ENCODE results near the gene ENO1.

ENO1 gene

DNA sequence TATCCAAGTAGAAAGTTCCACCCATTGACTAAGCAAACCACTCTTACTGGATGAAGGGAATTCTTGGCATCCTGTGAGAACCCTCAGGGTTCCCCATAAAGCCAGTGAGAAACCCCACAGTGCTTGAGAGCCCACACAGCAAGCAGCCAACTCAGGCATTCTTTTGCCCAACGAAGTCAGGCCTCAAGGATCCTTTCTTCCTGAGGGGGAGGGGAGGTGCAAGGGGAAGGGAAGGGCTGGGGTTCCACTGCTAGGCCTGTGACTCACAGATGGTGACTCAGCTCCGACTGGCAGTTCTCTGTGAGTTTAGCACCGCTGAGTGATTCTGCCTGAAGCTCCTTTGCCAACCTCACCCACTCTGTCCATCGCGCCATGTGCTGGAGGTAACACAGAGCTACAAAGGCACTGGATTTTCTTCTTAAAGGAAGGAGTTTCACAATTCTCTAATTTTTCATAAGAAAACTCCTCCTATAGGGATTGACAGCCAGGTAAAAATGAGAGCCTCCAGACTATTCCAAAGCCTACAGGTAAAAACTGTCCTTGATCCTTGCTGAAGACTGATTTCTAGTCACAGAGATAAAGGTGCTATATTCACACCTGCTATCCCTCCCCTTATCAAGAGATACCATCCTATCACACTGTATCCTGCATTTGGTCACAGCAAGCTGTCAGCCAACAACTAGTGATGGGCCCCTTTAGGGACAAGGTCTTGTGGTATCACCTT, 4.8 kb downstream of the ENO1 start:
- TF ChIP-seq, protein P1, sequence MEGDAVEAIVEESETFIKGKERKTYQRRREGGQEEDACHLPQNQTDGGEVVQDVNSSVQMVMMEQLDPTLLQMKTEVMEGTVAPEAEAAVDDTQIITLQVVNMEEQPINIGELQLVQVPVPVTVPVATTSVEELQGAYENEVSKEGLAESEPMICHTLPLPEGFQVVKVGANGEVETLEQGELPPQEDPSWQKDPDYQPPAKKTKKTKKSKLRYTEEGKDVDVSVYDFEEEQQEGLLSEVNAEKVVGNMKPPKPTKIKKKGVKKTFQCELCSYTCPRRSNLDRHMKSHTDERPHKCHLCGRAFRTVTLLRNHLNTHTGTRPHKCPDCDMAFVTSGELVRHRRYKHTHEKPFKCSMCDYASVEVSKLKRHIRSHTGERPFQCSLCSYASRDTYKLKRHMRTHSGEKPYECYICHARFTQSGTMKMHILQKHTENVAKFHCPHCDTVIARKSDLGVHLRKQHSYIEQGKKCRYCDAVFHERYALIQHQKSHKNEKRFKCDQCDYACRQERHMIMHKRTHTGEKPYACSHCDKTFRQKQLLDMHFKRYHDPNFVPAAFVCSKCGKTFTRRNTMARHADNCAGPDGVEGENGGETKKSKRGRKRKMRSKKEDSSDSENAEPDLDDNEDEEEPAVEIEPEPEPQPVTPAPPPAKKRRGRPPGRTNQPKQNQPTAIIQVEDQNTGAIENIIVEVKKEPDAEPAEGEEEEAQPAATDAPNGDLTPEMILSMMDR (IDR thresholded peaks at IDR 0.05; ENCODE audit: borderline replicate concordance, insufficient read depth, low read depth, low read length) = no peak

DNA sequence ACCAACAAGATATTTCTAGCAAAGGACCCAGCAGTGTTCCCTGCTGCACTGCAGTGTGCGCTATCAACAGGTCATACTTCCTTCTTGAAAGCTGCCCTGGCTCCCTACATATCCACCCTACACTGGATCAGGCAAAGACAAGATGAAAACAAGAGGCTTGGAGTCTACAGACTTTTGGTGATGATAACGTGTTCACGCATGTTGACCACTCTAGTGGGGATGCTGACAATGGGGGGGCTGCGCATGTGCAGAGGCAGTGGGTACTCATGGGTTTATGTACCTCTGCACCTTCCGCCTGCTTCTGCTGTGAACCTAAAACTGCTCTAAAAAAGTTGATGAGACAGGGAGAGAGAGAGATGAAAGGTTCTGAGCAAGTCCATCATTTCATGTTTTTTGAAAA, 5.5 kb downstream of the ENO1 start:
- TF ChIP-seq, protein P1 (IDR thresholded peaks at IDR 0.05; ENCODE audit: borderline replicate concordance, insufficient read depth, low read depth, low read length) = no peak
- no peak overlapping the region for H3K4me3 ChIP-seq (ENCODE audit: low read depth, low read length)

More for the DNA sequence above, 4.8 kb downstream of the ENO1 start:
- H3K4me3 ChIP-seq (ENCODE audit: low read depth, low read length) = no peak overlapping the region

GRCh38 chr1:8871965-8872399, 6.5 kb downstream of the ENO1 start:
- no peak overlapping the region for H3K4me3 ChIP-seq (ENCODE audit: low read depth, low read length)

DNA sequence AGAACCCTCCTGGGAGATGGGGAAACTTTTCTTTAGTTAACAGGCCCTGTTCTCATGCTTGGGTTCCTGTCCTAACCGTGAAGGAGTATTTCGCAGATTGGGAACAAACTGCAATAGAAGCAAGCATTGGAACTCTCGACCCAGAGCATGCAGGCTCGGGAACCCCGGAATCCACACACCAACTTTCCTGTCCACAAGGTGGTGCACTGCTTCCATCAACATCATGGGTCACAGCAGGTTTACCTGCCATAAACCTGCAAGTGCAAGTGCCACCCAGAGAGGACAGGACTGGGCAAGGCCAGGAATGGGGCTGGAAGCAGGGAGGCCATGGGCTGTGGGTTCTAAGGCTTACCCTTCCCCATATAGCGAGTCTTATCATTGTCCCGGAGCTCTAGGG, 6.9 kb downstream of the ENO1 start:
- TF ChIP-seq, protein P1 (IDR thresholded peaks at IDR 0.05; ENCODE audit: borderline replicate concordance, insufficient read depth, low read depth, low read length) = 0 out of 2 replicates have a peak, but pooled peaks have one; percentile 27
- H3K4me3 ChIP-seq (ENCODE audit: low read depth, low read length) = no peak overlapping the region

More at GRCh38 chr1:8871965-8872399, 6.5 kb downstream of the ENO1 start:
- TF ChIP-seq, protein P1 (IDR thresholded peaks at IDR 0.05; ENCODE audit: borderline replicate concordance, insufficient read depth, low read depth, low read length) = no peak

- H3K4me3 ChIP-seq (ENCODE audit: low read depth, low read length) = no peak overlapping the region
- TF ChIP-seq, protein P1 (IDR thresholded peaks at IDR 0.05; ENCODE audit: borderline replicate concordance, insufficient read depth, low read depth, low read length) = no peak
Observed at GRCh38 chr1:8870616-8871538, 7.6 kb downstream of the ENO1 start.

GRCh38 chr1:8870103-8870502, 8.4 kb downstream of the ENO1 start:
- no peak overlapping the region for H3K4me3 ChIP-seq (ENCODE audit: low read depth, low read length)
- TF ChIP-seq, protein P1 (IDR thresholded peaks at IDR 0.05; ENCODE audit: borderline replicate concordance, insufficient read depth, low read depth, low read length) = no peak

Measured in GM12875 (cell line).